NCI-H526 treated with DMSO at 0.1 percent for 48 hours (cell line): Measurements from ENCODE around the gene TGFBR1.

Experiments
- DNase-seq: peaks from one replicate; lab custom pipeline; 2025; lab: John Stamatoyannopoulos, UW

TGFBR1 gene

GRCh38 chr9:99104459-99105151 is at the start of gene TGFBR1:
TSS of gene TGFBR1 (plus strand) at chr9:99105113. CDS start at chr9:99105206, 93 bp downstream.
- peak; percentile 63 for DNase-seq

GRCh38 chr9:99055384-99055783 is 49.5 kb upstream of the TGFBR1 start:
- DNase-seq = no peak

GRCh38 chr9:99056186-99056585 is 48.7 kb upstream of the TGFBR1 start:
- DNase-seq = no peak

- DNase-seq = no peak
These were observed 47.8 kb upstream of the TGFBR1 start for GRCh38 chr9:99056886-99057664.

GRCh38 chr9:99057665-99058625 is 47.0 kb upstream of the TGFBR1 start:
- DNase-seq = no peak

GRCh38 chr9:99058964-99059921 is 45.7 kb upstream of the TGFBR1 start:
- no peak for DNase-seq

GRCh38 chr9:99060621-99061020 is 44.3 kb upstream of the TGFBR1 start:
- DNase-seq = no peak

GRCh38 chr9:99062549-99062948 is 42.4 kb upstream of the TGFBR1 start:
- no peak for DNase-seq

- DNase-seq = no peak
These were observed 41.4 kb upstream of the TGFBR1 start for GRCh38 chr9:99063522-99063921.

GRCh38 chr9:99066571-99066970 is 38.3 kb upstream of the TGFBR1 start:
- no peak for DNase-seq

- no peak for DNase-seq
These were observed 35.8 kb upstream of the TGFBR1 start for GRCh38 chr9:99069075-99069474.

GRCh38 chr9:99069546-99069945 is 35.4 kb upstream of the TGFBR1 start:
- DNase-seq = no peak

GRCh38 chr9:99070681-99071080 is 34.2 kb upstream of the TGFBR1 start:
- no peak for DNase-seq

- no peak for DNase-seq
These were observed 33.4 kb upstream of the TGFBR1 start for GRCh38 chr9:99071313-99072039.

GRCh38 chr9:99072040-99072394 is 32.9 kb upstream of the TGFBR1 start:
- no peak for DNase-seq

- DNase-seq = no peak
These were observed 31.6 kb upstream of the TGFBR1 start for GRCh38 chr9:99073347-99073746.

GRCh38 chr9:99073985-99074901 is 30.7 kb upstream of the TGFBR1 start:
- no peak for DNase-seq

GRCh38 chr9:99074902-99075245 is 30.0 kb upstream of the TGFBR1 start:
- no peak for DNase-seq

GRCh38 chr9:99075246-99075912 is 29.5 kb upstream of the TGFBR1 start:
- no peak for DNase-seq
